Measurements from ENCODE around the gene RPS17. TPM values are rescaled to one million over a fixed set of nuclear protein-coding genes. Genes with fewer than 3 reads are reported as not detected.

The RPS17 gene
- total and polyA plus RNA-seq, 2 donors (not counting 1 experiment from before 2014, with no cell fraction given), result 2,605 to 4,073 TPM

DNA sequence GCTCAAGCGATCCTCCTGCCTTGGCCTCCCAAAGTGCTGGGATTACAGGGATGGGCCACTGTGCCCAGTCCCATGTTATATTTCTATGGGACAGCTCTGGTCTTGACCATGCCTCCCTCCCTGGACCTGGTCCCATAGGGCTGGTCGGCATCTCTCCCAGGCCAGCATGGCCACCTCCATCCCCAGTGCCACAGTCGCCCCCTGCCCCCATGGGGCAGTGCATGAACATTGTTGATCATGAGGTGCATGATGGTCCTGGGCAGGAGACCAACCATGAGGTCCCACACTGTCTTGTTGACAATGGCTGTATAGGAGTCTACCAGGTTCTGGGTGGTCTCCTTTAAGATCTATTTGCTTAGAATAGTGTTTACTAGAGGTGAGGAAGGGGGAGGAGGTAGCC lies 6.5 kb downstream of the RPS17 start:
- Histone ChIP-seq H2AFZ (ENCODE audit: low read length) (no peak overlapping the region), H3K4me3 (replicated peaks in 1 of 4; ENCODE audit: control extremely low read depth in 1 of 4, insufficient read depth in 1 of 4, low read depth in 3 of 4, low read length in 4 of 4) (no peak overlapping the region), H3K4me2 (ENCODE audit: extremely low read depth, insufficient read depth, low read length) (no peak overlapping the region), H3K9ac (ENCODE audit: insufficient read depth, low read length) (no peak overlapping the region), H3K9me3 (ENCODE audit: control insufficient read depth, insufficient read depth, low read depth, low read length) (no peaks in the 10 kb centered on the region), H4K20me1 (ENCODE audit: control insufficient read depth, extremely low read depth, insufficient read depth, low read length) (no peaks in the 10 kb centered on the region), H3K36me3 (ENCODE audit: control insufficient read depth, insufficient read depth, low read length) (peaks cover 19% of the 10 kb centered on the region), H3K4me1 (ENCODE audit: control insufficient read depth, extremely low read depth, insufficient read depth, low read length) (peaks cover 4% of the 10 kb centered on the region), H3K27ac (ENCODE audit: insufficient read depth, low read length) (no peak overlapping the region), H3K27me3 (ENCODE audit: control insufficient read depth, insufficient read depth, low read length) (no peaks in the 10 kb centered on the region), H3K79me2 (ENCODE audit: control insufficient read depth, insufficient read depth, low read length) (peaks cover 20% of the 10 kb centered on the region)
- DNase-seq (ENCODE audit: low read depth in 2 of 2), result no peak
- TF ChIP-seq EZH2 (IDR thresholded peaks at IDR 0.05; ENCODE audit: low read length, missing control alignments), result no peak
- no peak for TF ChIP-seq CTCF (conservative IDR thresholded peaks at IDR 0.05 in 1 of 2, IDR thresholded peaks at IDR 0.05 in 1 of 2; ENCODE audit: low read depth in 1 of 2, low read length in 2 of 2)

- no peak overlapping the region for H2AFZ ChIP-seq (ENCODE audit: low read length)
- H3K36me3 ChIP-seq (ENCODE audit: control insufficient read depth, insufficient read depth, low read length), result peaks cover 18% of the 10 kb centered on the region
- no peak overlapping the region for H3K4me3 ChIP-seq (replicated peaks in 1 of 4; ENCODE audit: control extremely low read depth in 1 of 4, insufficient read depth in 1 of 4, low read depth in 3 of 4, low read length in 4 of 4)
- H3K9ac ChIP-seq (ENCODE audit: insufficient read depth, low read length), result no peak overlapping the region
- H4K20me1 ChIP-seq (ENCODE audit: control insufficient read depth, extremely low read depth, insufficient read depth, low read length), result no peaks in the 10 kb centered on the region
- no peaks in the 10 kb centered on the region for H3K9me3 ChIP-seq (ENCODE audit: control insufficient read depth, insufficient read depth, low read depth, low read length)
- no peaks in the 10 kb centered on the region for H3K4me1 ChIP-seq (ENCODE audit: control insufficient read depth, extremely low read depth, insufficient read depth, low read length)
- DNase-seq (ENCODE audit: low read depth in 2 of 2), result no peak
- no peaks in the 10 kb centered on the region for H3K27me3 ChIP-seq (ENCODE audit: control insufficient read depth, insufficient read depth, low read length)
- no peak overlapping the region for H3K4me2 ChIP-seq (ENCODE audit: extremely low read depth, insufficient read depth, low read length)
- H3K27ac ChIP-seq (ENCODE audit: insufficient read depth, low read length), result no peak overlapping the region
- no peak for TF ChIP-seq CTCF (conservative IDR thresholded peaks at IDR 0.05 in 1 of 2, IDR thresholded peaks at IDR 0.05 in 1 of 2; ENCODE audit: low read depth in 1 of 2, low read length in 2 of 2)
- no peak for TF ChIP-seq EZH2 (IDR thresholded peaks at IDR 0.05; ENCODE audit: low read length, missing control alignments)
- peaks cover 13% of the 10 kb centered on the region for H3K79me2 ChIP-seq (ENCODE audit: control insufficient read depth, insufficient read depth, low read length)
These were observed 7.2 kb downstream of the RPS17 start for GRCh38 chr15:82532991-82533481.

- H3K4me2 ChIP-seq (ENCODE audit: extremely low read depth, insufficient read depth, low read length), result no peak overlapping the region
- H3K27me3 ChIP-seq (ENCODE audit: control insufficient read depth, insufficient read depth, low read length), result no peaks in the 10 kb centered on the region
- H3K36me3 ChIP-seq (ENCODE audit: control insufficient read depth, insufficient read depth, low read length), result peaks cover 16% of the 10 kb centered on the region
- H3K79me2 ChIP-seq (ENCODE audit: control insufficient read depth, insufficient read depth, low read length), result peaks cover 7% of the 10 kb centered on the region
- H3K27ac ChIP-seq (ENCODE audit: insufficient read depth, low read length), result no peak overlapping the region
- no peak for TF ChIP-seq EZH2 (IDR thresholded peaks at IDR 0.05; ENCODE audit: low read length, missing control alignments)
- TF ChIP-seq CTCF (conservative IDR thresholded peaks at IDR 0.05 in 1 of 2, IDR thresholded peaks at IDR 0.05 in 1 of 2; ENCODE audit: low read depth in 1 of 2, low read length in 2 of 2), result no peak
- no peaks in the 10 kb centered on the region for H3K9me3 ChIP-seq (ENCODE audit: control insufficient read depth, insufficient read depth, low read depth, low read length)
- no peaks in the 10 kb centered on the region for H4K20me1 ChIP-seq (ENCODE audit: control insufficient read depth, extremely low read depth, insufficient read depth, low read length)
- H3K4me3 ChIP-seq (replicated peaks in 1 of 4; ENCODE audit: control extremely low read depth in 1 of 4, insufficient read depth in 1 of 4, low read depth in 3 of 4, low read length in 4 of 4), result no peak overlapping the region
- H3K4me1 ChIP-seq (ENCODE audit: control insufficient read depth, extremely low read depth, insufficient read depth, low read length), result no peaks in the 10 kb centered on the region
- DNase-seq (ENCODE audit: low read depth in 2 of 2), result no peak
- no peak overlapping the region for H3K9ac ChIP-seq (ENCODE audit: insufficient read depth, low read length)
- H2AFZ ChIP-seq (ENCODE audit: low read length), result no peak overlapping the region
These were observed 7.8 kb downstream of the RPS17 start for GRCh38 chr15:82532383-82532990.
